GM12872 (cell line): Measurements from ENCODE around the gene DAP3.

Source experiments
- CTCF ChIP-seq: IDR thresholded peaks from 3 replicates; pipeline ENCODE4 v1.5.1; 2011; ENCODE audit warnings: low read depth, mild to moderate bottlenecking, low read length, moderate library complexity; ENCODE audit not compliant: insufficient read depth

Gene DAP3

GRCh38 chr1:155741908-155742307, 53.0 kb downstream of the DAP3 start:
- TF ChIP-seq CTCF, result no peak

GRCh38 chr1:155744711-155745283, 55.9 kb downstream of the DAP3 start:
- no peak for TF ChIP-seq CTCF

GRCh38 chr1:155759966-155760630, 71.2 kb downstream of the DAP3 start:
- TF ChIP-seq CTCF, result no peak

GRCh38 chr1:155760751-155761475, 72.0 kb downstream of the DAP3 start:
- TF ChIP-seq CTCF, result no peak

GRCh38 chr1:155761736-155762405, 73.0 kb downstream of the DAP3 start:
- no peak for TF ChIP-seq CTCF

GRCh38 chr1:155769257-155769656, 80.4 kb downstream of the DAP3 start:
- TF ChIP-seq CTCF, result no peak

GRCh38 chr1:155773221-155773620, 84.3 kb downstream of the DAP3 start:
- TF ChIP-seq CTCF, result no peak
